Stimulated activated CD4-positive, alpha-beta T cell treated with anti-CD3 and anti-CD28 coated beads, Interleukin-1b, Interleukin-23, amount 100 ng/mL, for 1 hour (primary cell): ENCODE measurements around the gene PGM1.
"Not testable (repeated sequence)": the region's sequence is repeated elsewhere in the genome, so short reads cannot be mapped to it uniquely, and the experiment has no call there.

Experiments
- DNase-seq, 2 donors: peaks; one replicate each; pipeline ENCODE4 v3.0.0-alpha.2; 2020; ENCODE audit warnings: low read depth in 2 of 2

PGM1 gene

GRCh38 chr1:63593303-63593885 lies at the start of gene PGM1:
TSS of gene PGM1 (plus strand) at chr1:63593411. CDS start at chr1:63593489, 78 bp downstream.
- peak; percentile 39 to 48 for DNase-seq

DNA sequence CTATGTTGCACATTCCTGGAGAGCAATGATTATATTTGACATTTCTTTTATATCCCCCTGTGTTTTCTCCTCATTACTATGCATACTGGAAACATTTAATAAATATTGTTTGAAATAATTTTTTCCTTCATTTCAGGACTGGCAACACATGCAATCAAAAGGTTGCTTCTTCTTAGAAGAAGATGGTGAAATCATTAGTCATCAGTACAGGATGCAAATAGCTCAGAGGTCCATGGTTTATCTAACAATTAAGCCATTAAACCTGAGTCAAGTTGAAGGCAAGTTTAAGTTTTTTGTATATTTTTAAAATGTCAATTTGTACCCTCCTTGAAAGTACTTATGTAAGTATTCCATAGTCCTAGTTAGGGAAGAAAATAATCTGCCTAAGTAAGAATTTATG lies 47.4 kb upstream of the PGM1 start:
- no peak for DNase-seq

- no peak for DNase-seq
Measured at GRCh38 chr1:63547621-63548294, 45.5 kb upstream of the PGM1 start.

DNA sequence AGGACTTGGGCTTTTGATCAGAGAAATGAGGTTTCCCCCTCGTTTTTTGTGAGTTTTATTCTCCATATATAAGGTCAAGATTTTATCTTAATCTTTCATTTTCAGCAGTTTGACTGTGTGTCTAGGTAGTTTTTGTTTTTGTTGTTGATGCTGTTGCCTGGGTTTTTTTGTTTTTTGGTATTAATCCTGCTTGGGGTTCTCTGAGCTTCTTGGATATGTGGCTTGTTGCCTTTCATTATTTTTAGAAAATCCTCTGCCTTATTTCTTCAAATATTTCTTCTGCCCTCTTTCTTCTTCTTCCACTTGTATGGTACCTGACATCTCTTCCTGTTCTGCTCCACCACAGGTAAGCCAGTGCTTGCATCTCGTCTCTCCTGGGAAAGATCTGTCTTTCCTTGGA lies 44.9 kb upstream of the PGM1 start:
- DNase-seq: no peak

DNA sequence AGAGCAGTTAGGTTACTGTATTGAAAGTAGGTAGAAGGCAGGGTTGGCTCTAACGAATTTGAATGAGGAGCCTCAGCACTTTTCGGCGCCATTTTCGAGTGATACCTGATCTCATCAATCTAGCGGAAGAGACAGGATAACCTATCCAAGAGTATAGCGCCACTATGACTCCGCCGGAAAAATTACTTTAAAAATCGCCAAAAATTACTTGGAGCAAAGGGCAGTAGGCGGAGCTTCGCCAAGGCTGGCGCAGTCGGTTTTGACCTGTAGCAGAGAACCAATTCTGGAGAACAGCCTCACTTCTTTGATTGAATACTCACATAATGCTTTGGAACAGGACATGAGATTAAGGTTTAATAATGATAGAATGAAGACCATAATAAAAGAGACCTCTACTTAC lies 44.3 kb upstream of the PGM1 start:
- DNase-seq: no peak

- DNase-seq: no peak
Measured at GRCh38 chr1:63555480-63555879, 37.7 kb upstream of the PGM1 start.

- DNase-seq: no peak
Measured at GRCh38 chr1:63557365-63557987, 35.7 kb upstream of the PGM1 start.

DNA sequence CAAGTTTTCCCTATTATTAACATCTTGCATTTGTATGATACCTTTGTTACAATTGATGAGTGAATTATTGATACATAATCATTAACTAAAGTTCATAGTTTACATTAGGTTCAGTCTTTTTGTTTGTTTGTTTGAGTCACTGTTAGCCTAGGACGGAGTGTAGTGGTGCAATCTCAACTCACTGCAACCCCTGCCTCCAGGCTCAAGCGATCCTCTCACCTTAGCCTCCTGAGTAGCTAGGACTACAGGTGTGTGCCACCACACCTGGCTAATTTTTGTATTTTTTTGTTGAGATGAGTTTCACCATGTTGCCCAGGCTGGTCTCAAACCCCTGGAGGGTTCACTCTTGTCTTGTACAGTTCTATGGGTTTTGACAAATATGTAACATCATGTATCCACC lies 33.9 kb upstream of the PGM1 start:
- no peak for DNase-seq

DNA sequence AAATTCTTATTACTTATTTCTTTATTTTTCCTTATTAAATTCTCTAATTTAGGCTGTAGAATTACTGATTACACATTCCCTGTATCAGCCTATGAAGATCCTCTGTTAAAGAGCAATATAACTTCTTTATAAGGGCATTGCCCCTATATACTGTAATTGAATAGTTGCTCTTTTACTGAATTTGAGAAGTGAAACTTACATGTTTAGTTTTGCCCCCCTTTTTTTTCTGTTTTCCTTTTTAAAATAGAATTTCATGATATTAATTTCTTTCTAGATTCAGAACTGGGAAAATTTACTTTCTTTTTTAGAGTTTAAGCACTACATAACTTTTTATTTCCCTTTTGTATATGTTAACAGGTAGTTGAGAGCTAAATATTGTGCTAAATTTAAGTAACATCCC lies 29.5 kb upstream of the PGM1 start:
- no peak for DNase-seq

- no peak for DNase-seq
Measured at GRCh38 chr1:63569068-63569467, 24.1 kb upstream of the PGM1 start.

- DNase-seq: no peak
Measured at GRCh38 chr1:63569640-63570316, 23.4 kb upstream of the PGM1 start.

DNA sequence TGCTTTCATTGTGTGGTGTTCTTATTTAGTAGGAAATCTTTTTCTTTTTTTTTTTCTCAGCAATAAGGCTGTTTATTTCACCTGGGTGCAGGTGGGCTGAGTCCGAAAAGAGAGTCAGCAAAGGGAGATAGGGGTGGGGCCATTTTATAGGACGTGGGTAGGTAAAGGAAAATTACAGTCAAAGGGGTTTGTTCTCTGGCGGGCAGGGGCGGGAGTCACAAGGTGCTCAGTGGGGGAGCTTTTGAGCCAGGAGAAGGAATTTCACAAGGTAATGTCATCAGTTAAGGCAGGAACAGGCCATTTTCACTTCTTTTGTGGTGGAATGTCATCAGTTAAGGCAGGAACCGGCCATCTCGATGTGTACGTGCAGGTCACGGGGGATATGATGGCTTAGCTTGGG lies 20.5 kb upstream of the PGM1 start:
- DNase-seq: not testable (repeated sequence)

GRCh38 chr1:63574203-63574796 lies 18.9 kb upstream of the PGM1 start:
- DNase-seq: not testable (repeated sequence)

GRCh38 chr1:63575340-63575826 lies 17.8 kb upstream of the PGM1 start:
- no peak for DNase-seq

DNA sequence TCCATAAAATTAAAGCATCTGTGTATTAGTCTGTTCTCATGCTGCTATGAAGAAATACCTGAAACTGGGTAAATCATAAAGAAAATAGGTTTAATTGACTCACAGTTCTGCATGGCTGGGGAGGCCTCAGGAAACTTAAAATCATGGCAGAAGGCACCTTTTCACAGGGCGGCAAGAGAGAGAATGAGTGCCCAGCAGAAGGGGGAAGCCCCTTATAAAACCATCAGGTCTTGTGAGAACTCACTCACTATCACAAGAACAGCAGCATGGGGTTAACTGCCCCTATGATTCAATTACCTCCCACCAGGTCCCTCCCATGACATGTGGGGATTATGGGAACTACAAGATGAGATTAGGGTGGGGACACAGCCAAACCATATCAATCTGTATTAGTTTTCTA lies 6.9 kb upstream of the PGM1 start:
- DNase-seq: not testable (repeated sequence)

DNA sequence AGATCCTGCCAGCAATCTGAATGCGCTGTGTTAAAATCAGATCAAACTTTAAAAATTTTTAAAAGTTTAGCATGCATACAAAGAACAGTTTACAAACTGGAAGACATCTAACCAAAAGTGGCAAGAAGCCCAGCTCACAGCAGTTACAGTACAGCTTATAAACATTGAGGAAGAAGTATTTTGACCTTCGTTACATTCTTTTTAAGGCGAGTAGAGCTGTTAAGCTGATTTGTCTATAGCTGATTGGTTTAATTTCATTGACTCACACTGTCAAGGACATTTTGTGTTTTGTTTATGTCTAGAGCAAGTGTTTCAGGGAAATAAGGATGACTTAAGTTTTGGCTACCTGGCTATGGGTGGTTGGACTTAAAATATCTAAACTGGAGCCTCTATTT lies 3.0 kb upstream of the PGM1 start:
- no peak for DNase-seq

DNA sequence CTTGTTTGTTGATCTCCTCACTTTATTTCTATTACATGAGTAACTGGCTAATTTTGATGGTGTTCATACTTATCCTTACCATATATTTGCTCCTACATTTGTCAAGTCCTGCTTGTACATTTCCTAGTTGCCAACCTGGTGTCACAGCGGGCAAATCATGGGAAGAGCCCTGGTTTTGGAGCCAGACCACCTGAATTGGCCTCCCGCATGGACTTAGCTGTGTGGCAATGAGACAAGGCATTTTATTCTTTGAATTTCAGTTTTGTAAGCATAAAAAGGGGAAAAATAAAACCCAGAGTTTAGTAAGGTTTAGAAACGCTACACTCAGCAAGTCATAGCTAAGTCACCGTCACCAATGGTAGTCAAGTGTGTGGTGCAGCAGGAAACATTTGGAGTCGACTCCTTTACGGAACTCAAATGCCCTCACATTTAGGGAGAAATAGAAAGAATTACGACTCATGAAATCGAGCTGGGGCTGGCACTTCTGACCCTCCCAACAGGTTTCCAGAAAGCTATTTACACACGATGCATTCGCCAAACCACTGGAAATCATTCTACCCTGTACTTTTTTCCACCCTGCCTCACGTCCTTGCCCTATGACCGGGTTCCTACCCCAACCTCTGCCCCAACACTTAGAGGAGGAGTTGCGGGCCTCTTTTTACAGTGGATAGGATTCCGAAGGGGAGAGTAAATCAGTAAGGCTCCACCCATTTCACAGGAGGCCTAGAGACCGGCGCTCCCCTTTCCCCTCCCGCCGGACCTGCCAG lies 492 bp upstream of the PGM1 start:
- DNase-seq: no peak

DNA sequence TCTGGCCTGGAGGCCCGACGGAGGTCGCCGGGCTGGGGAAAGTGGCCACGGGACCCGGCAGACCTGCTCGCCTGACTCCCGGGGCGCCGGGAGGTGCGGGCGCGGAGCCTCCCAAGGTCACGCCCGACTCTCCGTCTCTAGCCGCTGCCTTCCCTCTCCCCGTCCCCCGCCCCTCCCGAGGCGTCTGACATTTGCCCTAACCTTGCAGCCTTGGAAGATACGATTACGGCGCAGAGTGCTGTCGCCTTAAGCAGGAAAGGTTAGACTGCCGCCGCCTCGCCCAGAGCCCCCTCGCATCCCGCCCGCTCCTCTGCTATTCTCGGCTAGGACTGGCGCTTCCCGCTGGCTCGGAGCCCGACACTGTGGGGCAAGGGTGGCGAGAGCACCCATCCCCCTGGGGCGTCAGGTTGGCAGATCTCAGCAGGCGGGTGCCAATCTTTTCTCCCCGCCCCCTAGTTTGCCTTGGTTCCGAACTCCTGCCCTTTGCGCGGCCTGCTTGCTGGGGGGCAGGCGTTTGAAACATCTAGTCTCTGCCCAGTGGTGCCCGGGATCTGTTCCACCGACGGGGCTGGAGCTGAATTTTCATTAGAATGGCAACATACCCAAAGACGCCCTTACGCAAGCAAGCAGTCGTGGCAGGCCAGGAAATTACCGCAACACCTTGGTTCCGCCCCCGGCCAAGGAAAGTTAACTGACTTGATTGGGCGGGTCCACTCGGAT lies 835 bp downstream of the PGM1 start:
- DNase-seq: peak; percentile 17 to 43

DNA sequence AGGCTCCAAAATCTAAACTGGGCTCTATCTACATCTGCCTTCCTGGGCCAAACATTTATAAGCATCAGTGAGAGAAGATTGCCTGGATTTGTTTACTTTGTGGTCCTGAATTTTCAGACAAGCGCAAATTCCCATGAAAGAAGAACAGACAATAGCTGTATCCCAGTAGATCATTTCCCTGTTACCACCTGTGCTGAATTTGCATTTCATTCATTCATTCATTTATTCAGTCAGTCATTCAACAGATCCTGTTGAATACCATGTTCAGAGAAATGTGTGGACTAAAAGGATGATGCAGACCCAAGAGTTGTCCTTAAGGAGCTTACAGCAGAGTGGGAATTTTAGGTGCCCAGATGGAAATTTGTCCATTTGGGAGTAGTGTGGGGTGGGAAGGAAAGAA lies 2.2 kb downstream of the PGM1 start:
- DNase-seq: no peak

- no peak for DNase-seq
Measured at GRCh38 chr1:63599799-63600198, 6.6 kb downstream of the PGM1 start.

GRCh38 chr1:63600248-63600647 lies 7.0 kb downstream of the PGM1 start:
- DNase-seq: no peak
